Activated CD4-positive, alpha-beta memory T cell treated with anti-CD3 and anti-CD28 coated beads for 36 hours (primary cell): Measurements from ENCODE around the gene LGI2. TPM values are rescaled to one million over a fixed set of nuclear protein-coding genes. Genes with fewer than 3 reads are reported as not detected.
"Not testable (repeated sequence)": the region's sequence is repeated elsewhere in the genome, so short reads cannot be mapped to it uniquely, and the experiment has no call there.

Source experiments
- CTCF ChIA-PET: fragments of 350-600 bp; sonication (Branson Sonifier 250); formaldehyde crosslinking; loops from one replicate; lab custom pipeline; 2021; ENCODE audit warnings: antibody characterized with exemption, inconsistent platforms; lab: Charles Lee
- POLR2A ChIA-PET: fragments of 350-600 bp; sonication (Branson Sonifier 250); formaldehyde crosslinking; loops from one replicate; lab custom pipeline; 2021; ENCODE audit warnings: antibody characterized with exemption; lab: Charles Lee
- DNase-seq: peaks from one replicate; pipeline ENCODE4 v3.0.0-alpha.2; 2020
- H3K27ac Mint-ChIP-seq: one replicate; pipeline ENCODE4 v1.8.0; 2021; ENCODE audit warnings: mixed read lengths
- H3K27me3 Mint-ChIP-seq: one replicate; pipeline ENCODE4 v1.8.0; 2021; ENCODE audit warnings: mixed read lengths
- H3K36me3 Mint-ChIP-seq: one replicate; pipeline ENCODE4 v1.8.0; 2021; ENCODE audit warnings: mixed read lengths
- H3K4me1 Mint-ChIP-seq: one replicate; pipeline ENCODE4 v1.8.0; 2021; ENCODE audit warnings: low read depth, mixed read lengths
- H3K4me3 Mint-ChIP-seq: one replicate; pipeline ENCODE4 v1.8.0; 2021; ENCODE audit warnings: mild to moderate bottlenecking, mixed read lengths
- H3K9me3 Mint-ChIP-seq: one replicate; pipeline ENCODE4 v1.8.0; 2021; ENCODE audit warnings: mixed read lengths
- intact Hi-C: fragments of 100-400 bp; cut with micrococcal nuclease; formaldehyde crosslinking; loops from one replicate; pipeline ENCODE4 v1.15.1; 2023
- total RNA-seq, 2 experiments: library from RNA; stranded (reverse); gene quantifications; one replicate each; pipeline ENCODE4 v1.2.3, GENCODE V29; 2021

LGI2 gene, protein sequence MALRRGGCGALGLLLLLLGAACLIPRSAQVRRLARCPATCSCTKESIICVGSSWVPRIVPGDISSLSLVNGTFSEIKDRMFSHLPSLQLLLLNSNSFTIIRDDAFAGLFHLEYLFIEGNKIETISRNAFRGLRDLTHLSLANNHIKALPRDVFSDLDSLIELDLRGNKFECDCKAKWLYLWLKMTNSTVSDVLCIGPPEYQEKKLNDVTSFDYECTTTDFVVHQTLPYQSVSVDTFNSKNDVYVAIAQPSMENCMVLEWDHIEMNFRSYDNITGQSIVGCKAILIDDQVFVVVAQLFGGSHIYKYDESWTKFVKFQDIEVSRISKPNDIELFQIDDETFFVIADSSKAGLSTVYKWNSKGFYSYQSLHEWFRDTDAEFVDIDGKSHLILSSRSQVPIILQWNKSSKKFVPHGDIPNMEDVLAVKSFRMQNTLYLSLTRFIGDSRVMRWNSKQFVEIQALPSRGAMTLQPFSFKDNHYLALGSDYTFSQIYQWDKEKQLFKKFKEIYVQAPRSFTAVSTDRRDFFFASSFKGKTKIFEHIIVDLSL
- not detected for total RNA-seq

DNA sequence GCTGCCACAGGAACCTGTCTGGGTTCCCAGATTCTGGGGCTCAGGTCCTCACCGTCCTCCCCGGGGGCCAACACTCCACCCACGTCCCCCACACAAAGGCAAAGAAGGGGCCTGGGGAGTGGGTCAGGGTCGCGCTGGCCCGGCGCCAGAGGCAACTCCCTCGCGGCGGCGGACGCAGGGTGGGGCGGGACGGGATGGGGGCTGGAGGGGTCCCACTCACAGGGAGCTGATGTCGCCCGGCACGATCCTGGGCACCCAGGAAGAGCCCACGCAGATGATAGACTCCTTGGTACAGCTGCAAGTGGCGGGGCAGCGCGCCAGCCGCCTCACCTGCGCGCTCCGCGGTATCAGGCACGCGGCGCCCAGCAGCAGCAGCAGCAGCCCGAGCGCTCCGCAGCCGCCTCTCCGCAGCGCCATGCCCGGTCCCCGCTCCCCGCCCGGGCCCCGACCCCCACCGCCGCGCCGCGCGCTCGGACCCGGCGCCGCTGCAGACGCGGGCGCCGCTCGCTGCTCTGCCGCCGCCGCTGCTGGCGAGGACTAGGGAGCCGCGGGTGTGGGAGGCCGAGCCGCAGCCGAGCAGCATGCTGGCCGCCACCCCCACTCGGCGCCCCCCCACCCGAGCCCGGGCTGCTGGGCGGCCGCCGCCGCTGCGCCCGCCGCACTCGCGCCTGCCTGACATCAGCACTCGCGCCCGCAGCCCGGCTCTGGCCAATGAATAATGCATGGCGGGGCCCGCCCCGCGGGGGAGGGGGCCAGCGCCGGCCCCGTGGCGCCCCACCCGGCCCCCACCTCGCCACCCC, at the start of gene LGI2:
Gene LGI2 (minus strand): TSS at position 670 of the 800 bp plus-strand sequence. CDS start 253 bp downstream, at position 417.
- intact Hi-C loops = no loop called here
- ChIA-PET POLR2A (no interaction called here), CTCF (no interaction called here)
- peaks cover 4% of the 10 kb centered on the region for H3K4me1 Mint-ChIP-seq
- DNase-seq = no peak
- no peak within 1 kb of the TSS for H3K27ac Mint-ChIP-seq
- peaks cover 9% of the 10 kb centered on the region for H3K9me3 Mint-ChIP-seq
- H3K36me3 Mint-ChIP-seq = no peaks in the 10 kb centered on the region
- H3K27me3 Mint-ChIP-seq = peaks cover 67% of the 10 kb centered on the region
- no peak within 1 kb of the TSS for H3K4me3 Mint-ChIP-seq

DNA sequence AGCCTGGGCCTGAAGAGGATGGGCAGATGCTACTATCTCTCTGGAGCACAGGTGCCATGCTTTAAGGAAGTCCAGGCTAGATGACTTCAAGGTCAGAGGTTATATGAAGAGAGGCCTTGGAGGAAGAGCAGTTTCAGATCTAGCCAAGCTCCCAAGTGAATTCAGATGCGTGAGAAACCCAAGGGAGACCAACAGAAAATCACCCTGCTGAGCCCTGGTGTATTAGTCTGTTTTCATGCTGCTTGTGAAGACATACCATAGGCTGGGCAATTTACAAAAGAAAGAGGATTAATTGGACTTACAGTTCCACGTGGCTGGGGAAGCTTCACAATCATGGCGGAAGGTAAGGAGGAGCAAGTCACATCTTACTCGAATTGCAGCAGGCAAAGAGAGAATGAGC, 47.8 kb upstream of the LGI2 start:
- CTCF ChIA-PET = no interaction called here
- Mint-ChIP-seq H3K4me3 (no peak overlapping the region), H3K4me1 (no peaks in the 10 kb centered on the region), H3K27me3 (peaks cover 11% of the 10 kb centered on the region), H3K36me3 (no peaks in the 10 kb centered on the region), H3K27ac (no peak overlapping the region), H3K9me3 (no peaks in the 10 kb centered on the region)
- POLR2A ChIA-PET = no interaction called here
- intact Hi-C loops = no loop called here
- no peak for DNase-seq

DNA sequence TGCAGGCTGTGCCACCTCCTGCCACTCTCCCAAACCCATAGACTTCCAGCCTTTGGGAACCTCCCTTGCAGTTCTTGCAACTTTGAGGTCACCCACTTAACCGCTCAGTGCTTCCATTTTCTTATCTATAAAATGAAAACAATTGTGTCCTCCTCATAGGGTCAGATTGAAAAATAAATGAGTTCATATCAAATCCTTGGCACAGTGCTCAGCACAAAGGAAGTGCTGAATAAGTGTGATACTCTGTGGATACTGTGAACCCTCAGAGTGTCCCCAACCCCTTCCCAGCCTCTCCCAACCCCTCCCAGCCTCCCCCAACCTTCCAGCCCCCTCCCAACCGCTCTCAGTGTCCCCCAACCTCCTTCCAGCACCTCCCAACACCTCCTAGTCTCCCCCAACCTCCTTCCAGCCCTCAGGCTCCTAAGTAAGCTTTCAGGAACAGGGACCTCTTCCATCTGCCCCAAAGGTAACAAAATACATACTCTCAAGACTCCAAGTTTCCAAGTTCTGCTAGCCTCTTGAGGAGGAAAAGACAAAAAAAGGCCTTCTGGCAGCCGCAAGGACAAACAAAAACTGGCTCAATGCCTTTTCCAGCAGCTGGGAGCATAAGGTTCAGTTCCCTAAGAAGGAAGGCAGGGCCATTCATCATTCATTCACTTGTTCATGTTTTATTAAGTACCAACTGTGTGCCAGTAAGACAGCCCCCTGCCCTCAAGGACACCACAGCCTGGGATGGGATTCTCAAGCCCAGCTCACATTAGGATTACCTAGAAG, 46.1 kb upstream of the LGI2 start:
- CTCF ChIA-PET = no interaction called here
- intact Hi-C loops = no loop called here
- Mint-ChIP-seq H3K27me3 (peaks cover 8% of the 10 kb centered on the region), H3K9me3 (no peaks in the 10 kb centered on the region), H3K4me3 (no peak overlapping the region), H3K27ac (no peak overlapping the region), H3K4me1 (no peaks in the 10 kb centered on the region), H3K36me3 (no peaks in the 10 kb centered on the region)
- DNase-seq = no peak
- POLR2A ChIA-PET = no interaction called here

DNA sequence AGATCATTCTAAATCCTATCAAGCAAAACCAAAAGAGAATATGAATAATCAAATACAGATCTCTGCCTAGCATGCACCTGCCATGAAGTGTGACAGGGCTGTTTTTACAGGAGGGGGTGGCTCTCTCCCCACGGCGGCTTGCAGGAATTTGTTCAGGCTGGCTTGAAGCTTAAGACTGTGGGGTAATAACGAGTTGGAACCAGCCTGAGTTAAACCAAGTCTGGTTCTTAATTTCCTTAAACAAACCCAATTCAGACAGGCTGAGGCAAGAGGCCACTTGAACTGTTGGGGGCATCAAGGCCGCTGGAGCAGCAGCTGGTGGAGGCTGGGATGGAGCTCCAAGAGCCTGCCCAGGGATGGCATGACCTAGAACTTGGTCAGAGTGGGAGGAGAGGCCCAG, 45.1 kb upstream of the LGI2 start:
- Mint-ChIP-seq H3K27ac (no peak overlapping the region), H3K4me3 (no peak overlapping the region), H3K9me3 (no peaks in the 10 kb centered on the region), H3K27me3 (peaks cover 11% of the 10 kb centered on the region), H3K4me1 (no peaks in the 10 kb centered on the region), H3K36me3 (no peaks in the 10 kb centered on the region)
- CTCF ChIA-PET = no interaction called here
- no peak for DNase-seq
- POLR2A ChIA-PET = no interaction called here
- intact Hi-C loops = no loop called here

DNA sequence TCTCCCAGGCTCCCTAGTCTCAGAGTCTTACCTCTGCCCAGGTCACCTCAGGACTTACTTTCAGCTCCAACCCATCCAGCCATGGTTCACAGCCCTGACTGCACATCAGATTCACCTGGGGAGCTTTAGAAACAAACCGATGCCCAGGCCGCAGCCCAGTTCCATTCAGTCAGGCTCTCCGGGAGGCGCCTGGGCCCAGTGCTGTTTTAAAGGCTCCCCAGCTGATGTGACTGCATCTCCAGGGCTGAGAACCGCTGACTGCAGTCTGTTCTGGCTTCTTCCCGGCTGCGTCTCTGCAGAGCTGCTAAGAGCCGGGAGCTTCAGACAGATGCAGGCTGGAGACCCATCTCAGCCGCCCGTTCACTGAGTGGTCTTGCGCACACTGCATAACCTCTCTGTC, 44.4 kb upstream of the LGI2 start:
- no peak for DNase-seq
- Mint-ChIP-seq H3K27ac (no peak overlapping the region), H3K4me1 (no peaks in the 10 kb centered on the region), H3K9me3 (no peaks in the 10 kb centered on the region), H3K4me3 (no peak overlapping the region), H3K27me3 (peaks cover 14% of the 10 kb centered on the region), H3K36me3 (no peaks in the 10 kb centered on the region)
- intact Hi-C loops = no loop called here
- POLR2A ChIA-PET = no interaction called here
- CTCF ChIA-PET = no interaction called here

DNA sequence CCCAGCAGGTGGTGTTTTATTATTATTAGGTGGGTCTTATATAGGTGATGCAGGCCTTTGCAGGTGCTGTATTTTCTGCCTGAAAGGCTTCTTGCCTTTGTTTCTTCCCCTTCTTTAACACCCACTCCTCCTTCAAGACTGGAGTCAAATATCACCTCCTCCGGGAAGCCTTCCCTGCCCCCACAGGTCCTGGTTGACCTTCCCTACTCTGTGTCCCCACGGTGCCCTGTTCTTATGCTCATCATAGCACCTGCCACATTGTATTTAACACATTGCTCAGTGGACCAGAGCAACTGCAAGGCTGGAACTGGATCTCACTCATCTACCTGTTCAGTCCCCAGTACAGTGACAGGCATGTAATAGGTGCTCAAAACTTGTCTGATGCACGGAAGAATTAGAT, 39.8 kb upstream of the LGI2 start:
- intact Hi-C loops = no loop called here
- POLR2A ChIA-PET = no interaction called here
- CTCF ChIA-PET = no interaction called here
- Mint-ChIP-seq H3K36me3 (no peaks in the 10 kb centered on the region), H3K27ac (no peak overlapping the region), H3K4me1 (no peaks in the 10 kb centered on the region), H3K27me3 (peaks cover 12% of the 10 kb centered on the region), H3K4me3 (no peak overlapping the region), H3K9me3 (no peaks in the 10 kb centered on the region)
- DNase-seq = no peak

DNA sequence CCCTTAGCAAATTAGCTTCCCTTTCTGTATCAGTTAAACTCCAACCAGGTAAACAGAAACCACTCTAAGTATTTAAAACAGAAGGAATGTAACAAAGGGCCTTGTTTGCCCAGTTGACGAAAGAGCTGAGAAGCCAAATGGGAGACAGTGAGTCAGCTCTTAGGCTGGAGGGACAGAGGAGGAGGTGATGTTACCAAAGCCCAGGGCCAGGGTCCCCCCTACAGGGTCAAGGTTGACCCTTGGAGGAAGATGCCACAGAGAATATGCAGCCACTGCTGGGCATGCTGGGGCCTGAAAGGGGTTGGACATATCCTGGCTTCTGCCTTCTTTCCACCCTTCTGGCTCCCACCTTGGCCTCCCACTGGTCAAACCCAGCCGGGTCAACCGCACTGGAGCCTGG, 38.3 kb upstream of the LGI2 start:
- no peak overlapping the region for H3K27ac Mint-ChIP-seq
- peaks cover 12% of the 10 kb centered on the region for H3K27me3 Mint-ChIP-seq
- H3K9me3 Mint-ChIP-seq = no peaks in the 10 kb centered on the region
- no peak overlapping the region for H3K4me3 Mint-ChIP-seq
- no peaks in the 10 kb centered on the region for H3K36me3 Mint-ChIP-seq
- intact Hi-C loops = no loop called here
- CTCF ChIA-PET = interaction anchor here (1.5 kb wide), 1 partner anchor 76 kb away, joined by 3 read pairs; no protein-coding TSS in a partner anchor
- no peaks in the 10 kb centered on the region for H3K4me1 Mint-ChIP-seq
- POLR2A ChIA-PET = no interaction called here
- DNase-seq = no peak

DNA sequence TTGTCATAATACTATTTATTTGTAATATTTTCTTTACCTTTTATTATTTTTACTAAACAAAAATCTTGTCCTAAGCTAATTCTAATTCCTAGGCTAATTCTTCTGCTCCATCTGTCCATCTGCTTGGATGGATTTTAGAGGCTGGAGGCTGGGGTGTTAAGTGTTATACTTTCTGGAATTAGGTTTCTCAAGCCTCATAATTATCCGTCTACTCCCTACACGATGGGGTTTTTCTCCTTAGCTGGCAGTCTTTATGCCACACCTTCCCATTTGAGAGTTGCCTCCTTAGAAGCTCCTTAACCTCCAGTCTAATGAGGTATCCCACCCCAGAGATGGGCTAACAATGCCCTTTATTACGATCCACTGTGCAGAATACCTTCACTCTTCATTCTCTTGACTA, 37.6 kb upstream of the LGI2 start:
- Mint-ChIP-seq H3K4me1 (no peaks in the 10 kb centered on the region), H3K4me3 (no peak overlapping the region), H3K27ac (no peak overlapping the region), H3K9me3 (no peaks in the 10 kb centered on the region), H3K27me3 (peaks cover 12% of the 10 kb centered on the region), H3K36me3 (no peaks in the 10 kb centered on the region)
- intact Hi-C loops = no loop called here
- DNase-seq = no peak
- ChIA-PET POLR2A (no interaction called here), CTCF (no interaction called here)

DNA sequence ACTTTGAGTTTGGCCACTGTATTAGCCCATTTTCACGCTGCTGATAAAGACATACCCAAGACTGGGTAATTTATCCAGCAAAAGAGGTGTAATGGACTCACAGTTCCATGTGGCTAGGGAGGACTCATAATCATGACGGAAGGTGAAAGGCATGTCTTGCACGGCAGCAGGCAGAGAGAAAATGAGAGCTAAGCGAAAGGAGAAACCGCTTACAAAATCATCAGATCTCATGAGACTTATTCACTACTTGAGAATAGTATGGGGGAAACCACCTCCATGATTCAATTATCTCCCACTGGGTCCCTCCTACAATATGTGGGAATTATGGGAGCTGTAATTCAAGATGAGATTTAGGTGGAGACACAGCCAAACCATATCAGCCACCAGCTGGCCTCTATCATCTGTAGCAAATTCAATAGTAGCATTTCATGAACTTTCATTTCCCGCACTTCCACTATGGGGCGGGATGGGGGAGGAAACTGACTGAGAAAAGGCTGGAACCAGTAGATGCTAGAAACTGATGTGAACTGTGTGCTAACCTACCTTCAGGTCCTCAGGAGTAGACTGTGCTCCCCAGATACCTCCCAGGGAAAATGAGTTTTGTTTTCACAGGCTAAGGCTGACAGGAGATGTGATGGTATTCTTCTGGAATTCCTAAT, 35.3 kb upstream of the LGI2 start:
- DNase-seq = no peak
- Mint-ChIP-seq H3K4me3 (no peak overlapping the region), H3K27me3 (peaks cover 16% of the 10 kb centered on the region), H3K27ac (no peak overlapping the region), H3K36me3 (no peaks in the 10 kb centered on the region), H3K4me1 (no peaks in the 10 kb centered on the region), H3K9me3 (no peaks in the 10 kb centered on the region)
- intact Hi-C loops = no loop called here
- ChIA-PET CTCF (no interaction called here), POLR2A (no interaction called here)

DNA sequence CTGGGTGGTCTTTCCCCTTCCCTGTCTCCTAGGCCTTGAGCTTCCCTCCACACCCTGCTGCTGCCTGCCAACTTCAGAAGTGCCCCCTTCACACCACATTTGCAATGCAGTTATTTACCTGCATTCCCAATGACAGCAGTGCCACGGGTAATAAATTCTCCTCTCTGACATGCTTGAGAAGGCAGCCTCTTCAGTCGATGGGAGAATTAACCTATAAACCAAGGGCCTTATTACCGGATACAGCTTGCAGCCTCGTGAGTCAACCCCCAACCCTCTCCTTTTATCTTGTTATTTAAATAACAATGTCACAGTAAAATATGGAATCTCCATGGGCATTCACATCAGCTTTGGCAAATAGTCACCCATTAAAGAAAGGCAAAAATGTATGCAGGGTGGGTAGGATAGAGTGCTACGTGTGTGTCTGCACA, 34.7 kb upstream of the LGI2 start:
- POLR2A ChIA-PET = no interaction called here
- Mint-ChIP-seq H3K27me3 (peaks cover 13% of the 10 kb centered on the region), H3K4me3 (no peak overlapping the region), H3K9me3 (no peaks in the 10 kb centered on the region), H3K36me3 (no peaks in the 10 kb centered on the region), H3K4me1 (no peaks in the 10 kb centered on the region), H3K27ac (no peak overlapping the region)
- intact Hi-C loops = no loop called here
- CTCF ChIA-PET = no interaction called here
- no peak for DNase-seq

DNA sequence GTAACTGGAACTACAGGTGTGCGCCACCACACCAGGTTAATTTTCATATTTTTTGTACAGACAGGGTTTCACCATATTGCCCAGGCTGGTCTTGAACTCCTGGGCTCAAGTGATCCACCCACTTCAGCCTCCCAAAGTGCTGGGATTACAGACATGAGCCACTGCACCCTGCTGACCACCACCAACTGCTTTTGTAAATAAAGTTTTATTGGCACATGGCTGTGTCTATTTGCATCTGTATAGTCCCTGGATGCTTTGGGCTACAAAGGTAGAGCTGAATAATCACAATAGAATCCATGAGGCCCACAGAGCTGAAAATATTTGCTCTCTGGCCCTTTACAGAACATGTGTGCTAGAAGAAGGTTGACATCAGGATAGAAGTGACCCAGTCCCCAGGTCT, 33.7 kb upstream of the LGI2 start:
- intact Hi-C loops, CTCF ChIA-PET, POLR2A ChIA-PET, DNase-seq, H3K9me3 Mint-ChIP-seq, H3K4me1 Mint-ChIP-seq, H3K4me3 Mint-ChIP-seq, H3K36me3 Mint-ChIP-seq, H3K27ac Mint-ChIP-seq: not testable (repeated sequence)
- peaks cover 13% of the 10 kb centered on the region for H3K27me3 Mint-ChIP-seq
